CD8-positive, alpha-beta memory T cell (primary cell): ENCODE results near the gene POU6F2. TPM values are rescaled to one million over a fixed set of nuclear protein-coding genes. Genes with fewer than 3 reads are reported as not detected.
A peak's percentile ranks its signal among the peaks of the same experiment; 100 is the strongest.

ENCODE experiments used
- CTCF ChIA-PET: fragments of 350-600 bp; sonication (Branson Sonifier 250); formaldehyde crosslinking; loops from one replicate; lab custom pipeline; 2021; ENCODE audit warnings: antibody characterized with exemption; lab: Charles Lee
- POLR2A ChIA-PET: fragments of 350-600 bp; sonication (Branson Sonifier 250); formaldehyde crosslinking; loops from one replicate; lab custom pipeline; 2021; ENCODE audit warnings: antibody characterized with exemption; lab: Charles Lee
- DNase-seq, 5 donors: peaks; one replicate each; pipeline versions ENCODE4 v3.0.0 to v3.0.0-alpha.2; 2020 to 2022; ENCODE audit warnings: mixed read lengths in 1 of 5
- H3K27ac ChIP-seq: one replicate; pipeline ENCODE4 v1.7.0; 2013; ENCODE audit warnings: low read depth, mild to moderate bottlenecking, low read length, moderate library complexity
- H3K27me3 ChIP-seq: 2 replicates; pipeline ENCODE4 v1.7.0; 2013; ENCODE audit warnings: low read length, mild to moderate bottlenecking; ENCODE audit not compliant: insufficient read depth, poor library complexity, severe bottlenecking
- H3K36me3 ChIP-seq: 2 replicates; pipeline ENCODE4 v1.7.0; 2013; ENCODE audit warnings: mild to moderate bottlenecking, low read length, moderate library complexity; ENCODE audit not compliant: insufficient read depth
- H3K4me1 ChIP-seq: 2 replicates; pipeline ENCODE4 v1.7.0; 2013; ENCODE audit warnings: mild to moderate bottlenecking, low read length, moderate library complexity; ENCODE audit not compliant: insufficient read depth
- H3K4me3 ChIP-seq: 2 replicates; pipeline ENCODE4 v1.7.0; 2013; ENCODE audit warnings: mild to moderate bottlenecking, low read length
- H3K9me3 ChIP-seq: 2 replicates; pipeline ENCODE4 v1.7.0; 2013; ENCODE audit warnings: mild to moderate bottlenecking, low read length
- H3K27ac Mint-ChIP-seq, 8 donors: one replicate each; pipeline ENCODE4 v1.8.0; 2020 to 2021; ENCODE audit warnings: mixed read lengths in 8 of 8, mild to moderate bottlenecking in 6 of 8, inconsistent platforms in 3 of 8, moderate library complexity in 3 of 8
- H3K27me3 Mint-ChIP-seq, 2 donors: one replicate each; pipeline ENCODE4 v1.8.0; 2020 to 2021; ENCODE audit warnings: mixed read lengths in 2 of 2, mild to moderate bottlenecking in 1 of 2, moderate library complexity in 1 of 2
- H3K36me3 Mint-ChIP-seq, 3 donors: one replicate each; pipeline ENCODE4 v1.8.0; 2020 to 2021; ENCODE audit warnings: mixed read lengths in 3 of 3, inconsistent platforms in 1 of 3, mild to moderate bottlenecking in 1 of 3
- H3K4me1 Mint-ChIP-seq, 3 donors: one replicate each; pipeline ENCODE4 v1.8.0; 2020 to 2021; ENCODE audit warnings: mixed read lengths in 3 of 3, inconsistent platforms in 1 of 3, mild to moderate bottlenecking in 1 of 3
- H3K4me3 Mint-ChIP-seq, 7 donors: one replicate each; pipeline ENCODE4 v1.8.0; 2020 to 2021; ENCODE audit warnings: mixed read lengths in 7 of 7, mild to moderate bottlenecking in 6 of 7, moderate library complexity in 4 of 7, inconsistent platforms in 2 of 7
- H3K9me3 Mint-ChIP-seq, 5 donors: one replicate each; pipeline ENCODE4 v1.8.0; 2020 to 2022; ENCODE audit warnings: mixed read lengths in 5 of 5, mild to moderate bottlenecking in 3 of 5, moderate library complexity in 2 of 5, inconsistent platforms in 1 of 5
- polyA plus RNA-seq: library from polyadenylated mRNA; unstranded; fragments of 300-500 nt; fragmentation: Illumina TruSeq; gene quantifications from one replicate; pipeline ENCODE4 v1.2.3, GENCODE V29; 2021
- total RNA-seq, 2 experiments: library from RNA; stranded (reverse); gene quantifications; one replicate each; pipeline ENCODE4 v1.2.3, GENCODE V29; 2021

Gene POU6F2
- total and polyA plus RNA-seq, 3 experiments from 2014 or later, result not detected

DNA sequence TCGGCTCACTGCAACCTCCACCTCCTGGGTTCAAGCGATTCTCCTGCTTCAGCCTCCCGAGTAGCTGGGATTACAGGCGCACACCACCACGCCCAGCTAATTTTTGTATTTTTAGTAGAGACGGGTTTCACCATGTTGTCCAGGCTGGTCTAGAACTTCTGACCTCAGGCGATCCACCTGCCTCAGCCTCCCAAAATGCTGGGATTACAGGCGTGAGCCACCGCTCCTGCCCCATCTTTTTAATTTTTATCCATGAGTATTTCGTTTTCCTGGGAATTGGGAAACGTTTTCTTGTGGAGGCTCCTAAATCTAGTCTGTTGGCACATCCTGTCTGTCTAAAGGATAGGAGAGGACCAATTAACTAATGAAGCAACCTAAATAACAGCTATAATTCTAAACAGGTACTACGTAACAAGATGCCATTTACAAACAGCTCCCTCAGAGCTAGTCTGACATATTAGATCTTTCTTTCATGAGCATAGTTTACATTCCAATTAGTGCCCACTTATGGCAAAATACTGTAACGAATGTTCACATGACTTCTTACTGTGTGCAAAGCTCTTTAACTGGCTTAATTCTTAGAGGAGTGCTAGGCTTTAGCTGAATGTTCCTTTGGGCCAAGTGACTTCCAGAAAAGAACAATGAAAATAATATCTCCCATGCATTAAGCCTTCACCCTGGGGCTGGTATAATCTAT is 437.5 kb downstream of the POU6F2 start:
- H3K27ac ChIP-seq, result no peak overlapping the region
- Mint-ChIP-seq H3K9me3 (no peaks in the 10 kb centered on the region), H3K4me3 (peak overlapping the region in 5 of 7 donors; percentile 10 to 85 (median 36)), H3K27ac (no peak overlapping the region), H3K36me3 (no peaks in the 10 kb centered on the region), H3K4me1 (peaks cover 8 to 16% (median 13%) of the 10 kb centered on the region in 3 donors), H3K27me3 (peaks cover 7 to 42% of the 10 kb centered on the region in 2 donors)
- DNase-seq, result no peak
- POLR2A ChIA-PET, result no interaction called here
- peaks cover 4% of the 10 kb centered on the region for H3K27me3 ChIP-seq
- H3K9me3 ChIP-seq, result no peaks in the 10 kb centered on the region
- H3K4me1 ChIP-seq, result no peaks in the 10 kb centered on the region
- no peak overlapping the region for H3K4me3 ChIP-seq
- no peaks in the 10 kb centered on the region for H3K36me3 ChIP-seq
- CTCF ChIA-PET, result no interaction called here

GRCh38 chr7:39416866-39417265 is 439.2 kb downstream of the POU6F2 start:
- H3K36me3 Mint-ChIP-seq, result no peaks in the 10 kb centered on the region
- Histone ChIP-seq H3K4me3 (no peak overlapping the region), H3K27me3 (peaks cover 4% of the 10 kb centered on the region), H3K9me3 (no peaks in the 10 kb centered on the region), H3K27ac (no peak overlapping the region), H3K4me1 (no peaks in the 10 kb centered on the region), H3K36me3 (no peaks in the 10 kb centered on the region)
- CTCF ChIA-PET, result no interaction called here
- no peak for DNase-seq
- no peak overlapping the region for H3K27ac Mint-ChIP-seq
- H3K4me3 Mint-ChIP-seq, result no peak overlapping the region
- POLR2A ChIA-PET, result no interaction called here
- H3K27me3 Mint-ChIP-seq, result peaks cover 7 to 43% of the 10 kb centered on the region in 2 donors
- no peaks in the 10 kb centered on the region for H3K9me3 Mint-ChIP-seq
- H3K4me1 Mint-ChIP-seq, result peaks cover 8 to 16% (median 13%) of the 10 kb centered on the region in 3 donors

- ChIA-PET CTCF (no interaction called here), POLR2A (no interaction called here)
- Mint-ChIP-seq H3K27ac (no peak overlapping the region), H3K27me3 (peaks cover 5 to 46% of the 10 kb centered on the region in 2 donors), H3K9me3 (no peaks in the 10 kb centered on the region), H3K4me1 (peaks cover 8 to 16% (median 13%) of the 10 kb centered on the region in 3 donors), H3K4me3 (no peak overlapping the region), H3K36me3 (no peaks in the 10 kb centered on the region)
- Histone ChIP-seq H3K27ac (no peak overlapping the region), H3K27me3 (peaks cover 5% of the 10 kb centered on the region), H3K9me3 (no peaks in the 10 kb centered on the region), H3K36me3 (no peaks in the 10 kb centered on the region), H3K4me1 (no peaks in the 10 kb centered on the region), H3K4me3 (no peak overlapping the region)
- DNase-seq, result no peak
Observed at GRCh38 chr7:39417642-39418041, 439.9 kb downstream of the POU6F2 start.

DNA sequence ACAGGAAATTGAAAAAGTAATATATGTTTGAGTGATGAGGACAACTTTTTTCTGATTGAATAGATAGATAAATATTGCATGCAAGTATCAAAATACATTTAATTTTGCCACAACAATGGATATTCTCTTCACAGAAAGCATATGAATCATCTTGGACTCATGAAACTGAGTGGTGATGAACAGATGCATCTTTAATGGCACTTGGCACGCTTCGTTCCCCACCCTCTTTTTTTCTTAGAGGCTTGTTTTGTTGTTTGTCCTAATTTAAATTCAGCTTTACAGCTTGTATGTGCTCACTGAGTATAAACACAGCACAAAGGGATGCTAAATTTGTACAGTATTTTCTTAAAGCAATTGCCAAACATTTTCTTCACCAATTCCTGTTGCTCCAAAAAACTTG is 443.5 kb downstream of the POU6F2 start:
- DNase-seq, result no peak
- Mint-ChIP-seq H3K4me3 (no peak overlapping the region), H3K27ac (no peak overlapping the region), H3K36me3 (no peaks in the 10 kb centered on the region), H3K27me3 (peaks cover 10 to 29% of the 10 kb centered on the region in 2 donors), H3K4me1 (no peaks in the 10 kb centered on the region), H3K9me3 (no peaks in the 10 kb centered on the region)
- no peaks in the 10 kb centered on the region for H3K36me3 ChIP-seq
- H3K4me3 ChIP-seq, result no peak overlapping the region
- H3K27me3 ChIP-seq, result peaks cover 6% of the 10 kb centered on the region
- no peak overlapping the region for H3K27ac ChIP-seq
- ChIA-PET CTCF (no interaction called here), POLR2A (no interaction called here)
- no peaks in the 10 kb centered on the region for H3K9me3 ChIP-seq
- H3K4me1 ChIP-seq, result no peaks in the 10 kb centered on the region

GRCh38 chr7:39421661-39422060 is 444.0 kb downstream of the POU6F2 start:
- POLR2A ChIA-PET, result no interaction called here
- H3K4me3 Mint-ChIP-seq, result no peak overlapping the region

DNA sequence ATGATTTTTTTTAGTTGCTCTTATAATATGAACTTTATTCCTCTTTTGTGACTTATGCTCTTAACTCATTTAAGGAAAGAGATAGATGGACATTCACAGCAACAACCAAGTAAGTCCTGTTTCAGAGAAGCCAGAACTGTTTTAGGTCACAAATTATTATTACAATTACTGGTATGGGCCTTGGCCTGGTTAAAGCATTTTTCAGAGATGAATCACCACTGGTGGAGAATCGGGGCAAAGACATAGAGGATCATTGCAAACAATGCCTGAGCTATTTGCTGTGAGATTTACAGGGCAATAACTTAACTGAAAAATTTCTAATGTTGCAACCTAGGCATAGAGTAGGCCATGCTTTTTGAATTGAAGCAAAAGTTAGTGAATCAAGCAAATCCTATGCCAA is 450.5 kb downstream of the POU6F2 start:
- DNase-seq, result no peak
- Mint-ChIP-seq H3K9me3 (peaks cover 0 to 2% (median 0%) of the 10 kb centered on the region in 5 donors), H3K27ac (no peak overlapping the region), H3K36me3 (no peaks in the 10 kb centered on the region), H3K27me3 (peaks cover 9 to 17% of the 10 kb centered on the region in 2 donors), H3K4me3 (no peak overlapping the region), H3K4me1 (no peaks in the 10 kb centered on the region)
- Histone ChIP-seq H3K4me1 (no peaks in the 10 kb centered on the region), H3K9me3 (no peaks in the 10 kb centered on the region), H3K27me3 (no peaks in the 10 kb centered on the region), H3K4me3 (no peak overlapping the region), H3K27ac (no peak overlapping the region), H3K36me3 (no peaks in the 10 kb centered on the region)
- POLR2A ChIA-PET, result no interaction called here
- CTCF ChIA-PET, result no interaction called here

More at GRCh38 chr7:39421661-39422060, 444.0 kb downstream of the POU6F2 start:
- Histone ChIP-seq H3K9me3 (no peaks in the 10 kb centered on the region), H3K36me3 (no peaks in the 10 kb centered on the region), H3K27me3 (peaks cover 6% of the 10 kb centered on the region), H3K4me1 (no peaks in the 10 kb centered on the region), H3K27ac (no peak overlapping the region), H3K4me3 (no peak overlapping the region)
- Mint-ChIP-seq H3K27ac (no peak overlapping the region), H3K9me3 (no peaks in the 10 kb centered on the region), H3K4me1 (no peaks in the 10 kb centered on the region), H3K27me3 (peaks cover 8 to 25% of the 10 kb centered on the region in 2 donors), H3K36me3 (no peaks in the 10 kb centered on the region)
- CTCF ChIA-PET, result interaction anchor here (0.7 kb wide), 1 partner anchor 41 kb away, joined by 3 read pairs; no protein-coding TSS in a partner anchor
- DNase-seq, result no peak

DNA sequence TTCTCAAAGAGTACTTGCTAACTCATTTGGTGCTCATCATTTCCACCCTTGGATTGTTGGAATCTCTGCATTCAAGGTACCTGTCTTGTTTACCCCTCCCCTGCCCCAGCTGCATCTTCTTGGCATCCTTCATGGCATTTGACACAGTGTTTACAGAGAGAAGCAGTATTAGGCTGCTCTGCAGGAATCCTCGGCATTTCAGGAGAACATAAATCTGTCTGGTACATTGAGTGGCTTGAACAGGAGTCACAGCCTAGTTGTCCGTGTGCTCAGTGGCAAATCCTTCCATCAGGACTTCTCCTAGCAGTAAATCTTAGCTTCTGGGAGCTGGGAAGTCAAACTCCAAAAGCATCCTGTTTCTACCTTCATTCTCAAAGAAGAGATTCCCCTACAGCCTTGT is 451.7 kb downstream of the POU6F2 start:
- ChIA-PET POLR2A (no interaction called here), CTCF (no interaction called here)
- H3K4me3 ChIP-seq, result no peak overlapping the region
- H3K9me3 Mint-ChIP-seq, result peaks cover 0 to 4% (median 0%) of the 10 kb centered on the region in 5 donors
- no peaks in the 10 kb centered on the region for H3K4me1 Mint-ChIP-seq
- no peaks in the 10 kb centered on the region for H3K36me3 ChIP-seq
- no peaks in the 10 kb centered on the region for H3K27me3 ChIP-seq
- DNase-seq, result no peak
- no peaks in the 10 kb centered on the region for H3K36me3 Mint-ChIP-seq
- no peak overlapping the region for H3K4me3 Mint-ChIP-seq
- no peak overlapping the region for H3K27ac ChIP-seq
- H3K27me3 Mint-ChIP-seq, result peaks cover 9 to 16% of the 10 kb centered on the region in 2 donors
- no peaks in the 10 kb centered on the region for H3K9me3 ChIP-seq
- peak overlapping the region in 1 of 8 donors; percentile 25 for H3K27ac Mint-ChIP-seq
- H3K4me1 ChIP-seq, result no peaks in the 10 kb centered on the region

GRCh38 chr7:39430441-39430840 is 452.7 kb downstream of the POU6F2 start:
- Histone ChIP-seq H3K36me3 (no peaks in the 10 kb centered on the region), H3K27ac (no peak overlapping the region), H3K4me3 (no peak overlapping the region), H3K9me3 (no peaks in the 10 kb centered on the region), H3K4me1 (no peaks in the 10 kb centered on the region), H3K27me3 (no peaks in the 10 kb centered on the region)
- POLR2A ChIA-PET, result no interaction called here
- H3K27ac Mint-ChIP-seq, result no peak overlapping the region
- H3K36me3 Mint-ChIP-seq, result no peaks in the 10 kb centered on the region
- no peaks in the 10 kb centered on the region for H3K4me1 Mint-ChIP-seq
- H3K27me3 Mint-ChIP-seq, result peaks cover 8 to 16% of the 10 kb centered on the region in 2 donors
- no peak for DNase-seq
- CTCF ChIA-PET, result no interaction called here
- no peak overlapping the region for H3K4me3 Mint-ChIP-seq
- peaks cover 0 to 5% (median 0%) of the 10 kb centered on the region in 5 donors for H3K9me3 Mint-ChIP-seq
